ENCODE data around the gene ABCC1. TPM values are rescaled to one million over a fixed set of nuclear protein-coding genes. Genes with fewer than 3 reads are reported as not detected.
"Not testable (repeated sequence)": the region's sequence is repeated elsewhere in the genome, so short reads cannot be mapped to it uniquely, and the experiment has no call there.

The ABCC1 gene
- total RNA-seq, 2 donors from 2014 or later: 16.2 to 20.9 TPM

DNA sequence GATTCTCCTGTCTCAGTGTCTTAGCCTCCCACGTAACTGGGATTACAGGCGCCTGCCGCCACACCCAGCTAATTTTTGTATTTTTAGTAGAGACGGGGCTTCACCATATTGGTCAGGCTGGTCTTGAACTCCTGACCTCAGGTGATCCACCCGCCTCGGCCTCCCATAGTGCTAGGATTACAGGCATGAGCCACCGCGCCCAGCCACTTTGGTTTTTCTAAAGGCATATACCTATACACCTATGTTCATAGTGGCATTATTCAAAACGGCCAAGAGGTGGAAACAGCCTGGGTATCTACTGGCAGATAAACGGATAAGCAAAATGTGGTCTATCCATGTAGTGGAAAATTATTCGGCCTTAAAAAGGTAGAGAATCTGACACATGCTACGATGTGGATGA lies 203.6 kb downstream of the ABCC1 start:
- intact Hi-C loops (cut with DNase I); DNase-seq; ATAC-seq: not testable (repeated sequence)

- no peak for ATAC-seq
- no peak for DNase-seq
- intact Hi-C loops (cut with DNase I): no loop called here
These were observed 205.0 kb downstream of the ABCC1 start for GRCh38 chr16:16154281-16154951.

- DNase-seq (no peak), ATAC-seq (no peak)
- intact Hi-C loops (cut with DNase I): no loop called here
These were observed 205.8 kb downstream of the ABCC1 start for GRCh38 chr16:16155234-16155633.

- intact Hi-C loops (cut with DNase I): no loop called here
- DNase-seq (no peak), ATAC-seq (no peak)
These were observed 207.8 kb downstream of the ABCC1 start for GRCh38 chr16:16157166-16157565.

GRCh38 chr16:16158082-16158658 lies 208.8 kb downstream of the ABCC1 start:
- DNase-seq: no peak
- no peak for ATAC-seq
- intact Hi-C loops (cut with DNase I): no loop called here

DNA sequence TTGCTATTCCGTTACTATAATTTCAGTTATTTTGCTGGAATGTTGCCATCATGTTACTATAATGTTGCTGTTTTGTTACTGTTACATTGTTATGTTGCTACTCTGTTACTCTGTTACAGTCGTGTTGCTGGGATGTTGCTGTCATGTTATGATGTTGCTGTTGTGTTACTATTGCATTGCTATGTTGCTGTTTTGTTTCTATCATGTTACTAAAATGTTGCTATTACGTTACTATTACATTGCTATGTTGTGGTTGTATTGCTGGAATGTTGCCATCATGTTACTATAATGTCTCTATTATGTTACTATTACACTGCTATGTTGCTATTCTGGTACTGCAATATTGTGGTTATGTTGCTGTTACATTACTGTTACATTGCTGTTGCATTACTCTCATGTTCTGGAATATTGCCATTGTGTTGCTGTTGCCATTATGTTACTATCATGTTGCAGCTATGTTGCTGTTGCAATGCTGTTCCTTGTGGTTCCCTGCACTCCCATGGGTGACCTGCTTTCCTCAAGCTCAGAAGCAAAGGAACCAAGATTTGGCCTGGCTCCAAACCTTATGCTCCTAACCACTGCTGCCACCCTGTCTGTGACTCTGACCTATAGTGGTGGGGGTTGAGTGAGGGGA lies 209.4 kb downstream of the ABCC1 start:
- ATAC-seq (no peak), DNase-seq (no peak)
- intact Hi-C loops (cut with DNase I): no loop called here

- intact Hi-C loops (cut with DNase I): no loop called here
- DNase-seq: no peak
- ATAC-seq: no peak
These were observed 210.2 kb downstream of the ABCC1 start for GRCh38 chr16:16159662-16160061.

GRCh38 chr16:16161319-16161718 lies 211.9 kb downstream of the ABCC1 start:
- no peak for DNase-seq
- ATAC-seq: no peak
- intact Hi-C loops (cut with DNase I): no loop called here

DNA sequence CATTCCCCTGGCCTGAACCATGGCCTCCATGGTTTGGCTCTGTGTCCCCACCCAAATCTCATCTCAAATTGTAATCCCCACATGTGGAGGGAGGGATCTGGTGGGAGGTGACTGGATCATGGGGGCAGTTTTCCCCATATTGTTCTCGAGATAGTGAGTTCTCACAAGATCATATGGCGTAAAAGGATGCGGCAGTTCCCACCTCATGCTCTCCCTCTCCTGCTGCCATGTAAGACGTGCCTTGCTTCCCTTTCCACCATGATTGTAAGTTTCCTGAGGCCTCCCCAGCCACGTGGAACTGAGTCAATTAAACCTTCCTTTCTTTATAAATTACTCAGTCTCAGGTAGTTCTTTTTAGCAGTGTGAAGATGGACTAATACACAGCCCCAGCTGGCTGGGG lies 212.4 kb downstream of the ABCC1 start:
- DNase-seq; intact Hi-C loops (cut with DNase I); ATAC-seq: not testable (repeated sequence)

DNA sequence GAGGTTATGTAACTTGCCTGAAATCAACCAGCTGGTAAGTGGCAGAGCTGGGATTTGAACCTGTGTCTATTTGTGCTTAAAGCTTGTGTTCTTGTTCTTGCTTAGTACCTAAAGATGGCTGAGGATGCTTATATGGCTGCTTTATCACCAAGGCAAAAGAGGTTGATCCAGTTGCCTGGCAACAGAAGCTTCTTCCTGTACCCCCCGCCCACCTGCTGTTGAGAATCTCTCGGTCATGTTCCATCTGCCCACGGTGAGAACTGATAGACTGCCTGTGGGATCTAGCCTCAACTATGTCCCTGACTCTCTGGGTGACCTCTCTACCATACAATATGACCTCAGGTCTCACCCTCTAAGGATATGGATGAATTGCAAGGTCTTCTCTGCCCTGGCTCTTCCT lies 213.2 kb downstream of the ABCC1 start:
- DNase-seq (no peak), ATAC-seq (no peak)
- intact Hi-C loops (cut with DNase I): no loop called here

DNA sequence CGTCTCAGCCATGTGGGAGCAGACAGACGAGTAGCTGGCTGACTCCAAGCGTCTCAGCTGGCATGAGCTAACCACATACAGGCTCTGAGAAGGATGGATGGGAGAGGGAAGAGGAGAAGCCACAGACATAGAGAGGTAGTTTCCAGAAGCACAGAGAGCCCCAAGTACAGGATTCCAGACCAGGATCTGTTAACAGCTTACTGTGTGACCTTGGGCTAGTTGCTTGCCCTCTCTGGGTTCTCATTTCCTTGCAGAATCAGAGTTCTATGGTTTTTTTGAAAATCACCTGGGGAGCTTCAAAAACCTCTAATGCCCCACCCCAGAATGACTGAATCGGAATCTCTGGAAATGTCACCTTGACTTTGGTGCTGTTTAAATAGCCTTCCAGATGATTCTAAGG lies 213.7 kb downstream of the ABCC1 start:
- no peak for DNase-seq

GRCh38 chr16:16163571-16163970 lies 214.2 kb downstream of the ABCC1 start:
- no peak for ATAC-seq
- DNase-seq: no peak
- intact Hi-C loops (cut with DNase I): no loop called here

More for the DNA sequence above, 213.7 kb downstream of the ABCC1 start:
- intact Hi-C loops (cut with DNase I): no loop called here
- no peak for ATAC-seq

DNA sequence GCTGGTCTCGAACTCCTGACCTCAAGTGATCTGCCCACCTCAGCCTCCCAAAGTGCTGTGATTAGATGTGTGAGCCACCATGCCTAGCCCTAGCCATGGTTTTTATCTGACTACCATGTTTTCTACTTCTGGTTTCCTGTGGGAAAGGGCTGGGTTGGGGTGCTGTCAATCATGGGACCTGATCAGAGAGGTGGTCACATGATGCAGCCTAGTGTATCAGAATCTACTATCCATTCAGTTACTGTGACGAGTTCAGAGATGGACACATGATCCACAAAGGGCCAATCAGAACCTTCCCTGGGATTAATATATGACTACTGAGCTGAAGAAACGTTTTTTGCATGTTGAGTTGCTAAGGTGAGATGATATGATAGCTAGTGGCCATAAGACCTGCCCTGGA lies 214.8 kb downstream of the ABCC1 start:
- no peak for DNase-seq
- ATAC-seq: no peak
- intact Hi-C loops (cut with DNase I): no loop called here

GRCh38 chr16:16166085-16166484 lies 216.7 kb downstream of the ABCC1 start:
- DNase-seq (no peak), ATAC-seq (no peak)
- intact Hi-C loops (cut with DNase I): no loop called here

DNA sequence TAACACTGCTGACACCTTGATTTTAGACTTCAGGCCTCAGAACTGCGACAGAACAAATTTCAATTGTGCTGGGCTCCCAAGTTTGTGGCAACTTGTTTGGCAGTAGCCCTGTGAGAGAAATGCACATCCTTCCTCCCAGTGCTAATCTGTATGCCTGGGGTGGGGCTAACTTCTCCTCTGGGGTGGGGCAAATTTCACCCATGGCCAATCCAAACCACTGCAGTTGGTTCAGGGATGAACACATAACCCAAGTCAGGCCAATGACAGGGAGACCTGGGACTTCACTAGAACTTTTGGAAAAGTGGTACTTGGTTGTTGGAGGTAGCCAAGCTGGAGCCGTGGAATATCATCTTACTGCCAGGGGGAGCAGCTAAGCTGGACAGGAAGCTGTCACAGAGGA lies 217.5 kb downstream of the ABCC1 start:
- DNase-seq (no peak), ATAC-seq (no peak)
- intact Hi-C loops (cut with DNase I): no loop called here

- no peak for DNase-seq
- ATAC-seq: no peak
- intact Hi-C loops (cut with DNase I): no loop called here
These were observed 218.5 kb downstream of the ABCC1 start for GRCh38 chr16:16167927-16168326.

DNA sequence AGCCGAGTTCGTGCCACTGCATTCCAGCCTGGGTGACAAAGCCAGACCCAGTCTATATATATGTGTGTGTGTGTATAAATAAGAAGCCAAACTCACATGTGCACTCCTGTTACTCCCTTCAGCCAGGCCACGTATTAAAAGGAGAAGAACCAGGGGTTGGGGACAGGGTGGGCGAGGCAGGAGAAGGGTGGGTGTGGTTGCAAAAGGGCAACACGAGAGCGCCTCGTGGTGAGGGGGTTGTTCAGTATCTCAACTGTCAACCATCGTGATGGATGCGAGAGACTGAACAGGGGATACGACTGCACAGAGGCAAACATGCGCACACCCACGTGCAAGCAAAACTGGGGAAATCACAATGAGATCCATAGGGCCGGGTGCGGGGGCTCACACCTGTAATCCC lies 219.0 kb downstream of the ABCC1 start:
- ATAC-seq (no peak), DNase-seq (no peak)
- intact Hi-C loops (cut with DNase I): no loop called here

DNA sequence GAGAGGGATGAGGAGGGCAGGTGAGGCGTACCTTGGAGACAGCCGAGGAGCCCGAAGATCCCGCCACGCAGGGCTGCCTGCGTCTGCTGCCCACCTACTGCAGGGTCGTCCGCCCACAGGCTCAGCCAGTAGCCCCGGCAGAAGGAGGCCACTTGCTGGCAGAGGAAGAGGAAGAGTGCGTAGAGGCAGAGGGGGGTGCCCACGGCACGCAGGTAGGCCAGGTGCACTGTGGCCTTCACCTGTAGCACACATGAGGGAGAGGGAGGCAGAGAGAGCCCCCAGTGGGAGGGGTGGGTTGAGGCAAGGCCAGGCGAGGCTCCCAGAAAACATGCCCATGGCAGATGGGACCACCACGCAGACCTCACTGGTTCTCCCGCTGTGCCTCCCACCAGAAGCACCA lies 220.2 kb downstream of the ABCC1 start:
- ATAC-seq (no peak), DNase-seq (no peak)
- intact Hi-C loops (cut with DNase I): no loop called here

DNA sequence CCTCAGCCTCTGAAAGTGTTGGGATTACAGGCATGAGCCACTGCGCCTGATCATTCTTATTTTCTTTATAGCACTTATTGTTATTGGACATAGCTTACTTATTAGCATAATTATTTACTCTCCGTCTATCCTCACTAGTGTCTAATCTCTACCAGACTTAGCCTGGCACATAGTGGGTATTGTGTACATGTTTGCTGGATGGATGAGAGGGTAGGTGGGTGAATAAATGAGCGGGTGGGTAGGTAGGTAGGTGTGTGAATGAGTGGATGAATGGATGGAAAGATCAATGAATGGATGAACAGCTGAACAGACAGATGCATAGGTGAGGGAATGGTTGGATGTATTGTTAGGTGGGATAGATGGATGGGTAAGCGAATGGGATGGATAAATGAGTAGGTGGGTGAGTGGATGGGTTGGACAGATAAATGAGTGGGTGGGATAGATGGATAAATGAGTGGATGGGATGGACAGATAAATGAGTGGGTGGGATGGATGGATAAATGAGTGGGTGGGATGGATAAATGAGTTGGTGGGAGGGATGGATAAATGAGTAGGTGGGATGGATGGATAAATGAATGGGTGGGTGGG lies 222.0 kb downstream of the ABCC1 start:
- intact Hi-C loops (cut with DNase I): no loop called here
- ATAC-seq (no peak), DNase-seq (no peak)

DNA sequence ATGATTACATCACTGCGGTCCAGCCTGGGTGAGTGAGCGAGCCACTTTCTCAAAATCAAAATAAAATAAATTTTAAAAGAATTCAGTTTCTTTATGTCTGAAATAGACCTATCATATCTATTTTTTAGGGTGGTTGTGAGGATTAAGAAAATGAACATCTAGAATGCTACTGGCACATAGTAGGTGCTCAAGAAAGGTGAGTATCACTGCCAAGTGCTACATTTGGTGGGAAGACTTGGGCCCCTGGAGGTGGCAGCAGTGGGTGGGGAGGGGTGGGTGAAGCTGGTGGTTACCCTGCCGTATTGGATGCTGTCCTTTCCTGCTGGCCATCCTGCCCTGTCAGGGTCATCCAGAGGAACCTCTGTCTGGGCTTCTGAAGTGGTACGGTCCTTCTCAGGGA lies 223.6 kb downstream of the ABCC1 start:
- ATAC-seq (no peak), DNase-seq (no peak)
- intact Hi-C loops (cut with DNase I): no loop called here

DNA sequence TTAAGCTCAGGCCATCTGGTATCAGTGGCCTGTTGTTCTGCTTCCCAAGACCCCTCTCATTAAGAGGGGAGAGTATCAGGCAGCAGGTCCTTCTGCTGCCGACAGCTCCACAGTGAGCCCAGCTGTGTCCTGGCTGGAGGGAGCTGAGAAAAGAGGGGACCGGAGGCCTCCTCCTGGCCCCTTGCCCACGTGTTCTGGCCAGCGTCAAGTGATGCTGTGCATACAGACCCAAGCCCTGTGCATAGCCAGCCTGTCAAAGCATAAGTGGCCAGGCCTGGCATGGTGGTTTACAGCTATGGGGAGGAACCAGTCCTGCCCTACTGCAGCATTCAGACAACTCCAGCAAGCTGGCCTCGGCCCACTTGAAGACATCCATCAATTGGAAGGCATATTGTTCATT lies 225.9 kb downstream of the ABCC1 start:
- ATAC-seq (peak; percentile 52 to 88), DNase-seq (no peak)
- intact Hi-C loops (cut with DNase I): no loop called here
